Measurements from ENCODE around the gene FHOD3.

The FHOD3 gene

DNA sequence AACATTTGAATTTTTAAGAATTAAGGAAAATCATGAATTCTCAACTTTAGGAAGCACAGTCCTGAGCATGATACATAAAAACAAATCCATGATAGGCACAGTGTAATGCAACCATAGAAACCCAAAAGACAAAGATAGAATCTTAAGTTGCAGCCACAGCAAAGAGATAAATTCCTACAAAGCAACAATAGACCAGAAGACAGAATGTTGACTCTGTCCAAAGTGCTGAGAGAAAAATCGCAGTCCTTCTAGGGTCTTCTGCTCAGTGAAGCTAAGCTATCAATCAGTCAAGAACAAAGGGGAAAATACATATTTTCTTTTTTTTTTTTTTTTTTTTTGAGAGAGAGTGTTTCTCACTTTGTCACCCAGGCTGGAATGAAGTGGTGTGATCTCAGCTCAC is 22.0 kb upstream of the FHOD3 start:
- no peak overlapping the region for H3K4me2 ChIP-seq (ENCODE audit: low read depth, low read length)
- H3K36me3 ChIP-seq (replicated peaks; ENCODE audit: insufficient read depth, low read length): no peaks in the 10 kb centered on the region
- DNase-seq: no peak
- no peaks in the 10 kb centered on the region for H3K9me3 ChIP-seq (replicated peaks; ENCODE audit: insufficient read depth, low read length)
- no peak overlapping the region for H3K9ac ChIP-seq (ENCODE audit: low read length)
- no peaks in the 10 kb centered on the region for H4K20me1 ChIP-seq (ENCODE audit: insufficient read depth, low read length)
- no peak overlapping the region for H3K4me3 ChIP-seq (ENCODE audit: low read length)
- no peaks in the 10 kb centered on the region for H3F3A ChIP-seq (ENCODE audit: insufficient read depth, low read length)
- H3K27me3 ChIP-seq (replicated peaks; ENCODE audit: insufficient read depth, low read length): no peaks in the 10 kb centered on the region
- H3K4me1 ChIP-seq (ENCODE audit: low read length): no peaks in the 10 kb centered on the region
- H3K9me2 ChIP-seq (replicated peaks; ENCODE audit: insufficient read depth, low read length): no peaks in the 10 kb centered on the region
- no peaks in the 10 kb centered on the region for H3K79me2 ChIP-seq (ENCODE audit: low read length)
- TF ChIP-seq EZH2phosphoT487 (IDR thresholded peaks at IDR 0.05; ENCODE audit: low read length) (no peak), EZH2 (optimal IDR thresholded peaks at IDR 0.05; ENCODE audit: low read depth, low read length) (no peak)
- TF ChIP-seq, protein P1, sequence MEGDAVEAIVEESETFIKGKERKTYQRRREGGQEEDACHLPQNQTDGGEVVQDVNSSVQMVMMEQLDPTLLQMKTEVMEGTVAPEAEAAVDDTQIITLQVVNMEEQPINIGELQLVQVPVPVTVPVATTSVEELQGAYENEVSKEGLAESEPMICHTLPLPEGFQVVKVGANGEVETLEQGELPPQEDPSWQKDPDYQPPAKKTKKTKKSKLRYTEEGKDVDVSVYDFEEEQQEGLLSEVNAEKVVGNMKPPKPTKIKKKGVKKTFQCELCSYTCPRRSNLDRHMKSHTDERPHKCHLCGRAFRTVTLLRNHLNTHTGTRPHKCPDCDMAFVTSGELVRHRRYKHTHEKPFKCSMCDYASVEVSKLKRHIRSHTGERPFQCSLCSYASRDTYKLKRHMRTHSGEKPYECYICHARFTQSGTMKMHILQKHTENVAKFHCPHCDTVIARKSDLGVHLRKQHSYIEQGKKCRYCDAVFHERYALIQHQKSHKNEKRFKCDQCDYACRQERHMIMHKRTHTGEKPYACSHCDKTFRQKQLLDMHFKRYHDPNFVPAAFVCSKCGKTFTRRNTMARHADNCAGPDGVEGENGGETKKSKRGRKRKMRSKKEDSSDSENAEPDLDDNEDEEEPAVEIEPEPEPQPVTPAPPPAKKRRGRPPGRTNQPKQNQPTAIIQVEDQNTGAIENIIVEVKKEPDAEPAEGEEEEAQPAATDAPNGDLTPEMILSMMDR (IDR thresholded peaks at IDR 0.05; ENCODE audit: low read length): no peak
- no peak overlapping the region for H3K27ac ChIP-seq (ENCODE audit: low read length)
- H2AFZ ChIP-seq (ENCODE audit: low read length): no peak overlapping the region

DNA sequence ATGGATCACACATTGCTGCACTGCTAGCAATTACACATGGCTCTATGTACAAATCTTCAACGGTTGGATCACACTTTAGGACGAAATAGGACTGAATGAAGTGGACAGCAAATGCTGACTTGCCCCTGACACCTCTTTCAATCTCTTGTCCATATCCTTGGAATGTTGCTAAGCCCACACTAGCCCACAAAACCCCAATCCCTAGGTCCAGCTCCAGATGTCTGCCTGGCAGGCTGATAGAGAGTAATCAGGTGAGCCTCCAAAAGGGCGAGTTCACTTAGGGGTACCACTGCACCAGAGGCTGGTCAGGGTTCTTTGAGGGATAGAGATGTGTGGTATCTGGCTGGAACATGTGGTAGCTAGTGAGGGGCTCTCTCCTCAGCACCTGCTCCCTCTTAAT is 18.5 kb upstream of the FHOD3 start:
- H3K9ac ChIP-seq (ENCODE audit: low read length): no peak overlapping the region
- TF ChIP-seq EZH2 (optimal IDR thresholded peaks at IDR 0.05; ENCODE audit: low read depth, low read length) (no peak), EZH2phosphoT487 (IDR thresholded peaks at IDR 0.05; ENCODE audit: low read length) (no peak)
- TF ChIP-seq, protein P1 (IDR thresholded peaks at IDR 0.05; ENCODE audit: low read length): no peak

DNA sequence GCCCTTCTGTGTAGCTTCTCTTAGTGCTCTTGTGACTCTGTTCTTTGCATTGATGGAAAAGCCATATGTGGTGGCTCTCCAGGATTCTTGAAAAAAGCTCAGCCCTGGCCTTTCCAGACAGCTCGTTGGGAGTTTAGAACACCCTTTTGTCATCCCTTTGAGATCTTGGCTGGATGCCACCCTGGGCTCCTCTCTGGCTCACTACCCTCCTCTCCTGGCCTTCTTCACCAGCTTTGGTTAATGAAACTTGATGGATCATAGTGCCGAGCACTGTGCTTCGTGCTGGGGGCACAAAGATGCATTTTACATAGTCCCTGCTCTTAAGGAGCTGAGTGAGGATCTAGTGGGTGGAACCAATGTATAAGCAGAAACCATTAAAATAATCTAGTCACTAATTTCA is 15.6 kb upstream of the FHOD3 start:
- Histone ChIP-seq H3K4me3 (ENCODE audit: low read length) (no peak overlapping the region), H3K27ac (ENCODE audit: low read length) (no peak overlapping the region), H3K79me2 (ENCODE audit: low read length) (no peaks in the 10 kb centered on the region), H3K4me2 (ENCODE audit: low read depth, low read length) (no peak overlapping the region), H3K9me2 (replicated peaks; ENCODE audit: insufficient read depth, low read length) (no peaks in the 10 kb centered on the region), H3K9ac (ENCODE audit: low read length) (no peak overlapping the region), H4K20me1 (ENCODE audit: insufficient read depth, low read length) (no peaks in the 10 kb centered on the region), H3F3A (ENCODE audit: insufficient read depth, low read length) (no peaks in the 10 kb centered on the region), H3K36me3 (replicated peaks; ENCODE audit: insufficient read depth, low read length) (no peaks in the 10 kb centered on the region), H3K4me1 (ENCODE audit: low read length) (no peaks in the 10 kb centered on the region), H3K9me3 (replicated peaks; ENCODE audit: insufficient read depth, low read length) (no peaks in the 10 kb centered on the region), H3K27me3 (replicated peaks; ENCODE audit: insufficient read depth, low read length) (no peaks in the 10 kb centered on the region), H2AFZ (ENCODE audit: low read length) (no peak overlapping the region)
- TF ChIP-seq, protein P1 (IDR thresholded peaks at IDR 0.05; ENCODE audit: low read length): no peak
- TF ChIP-seq EZH2 (optimal IDR thresholded peaks at IDR 0.05; ENCODE audit: low read depth, low read length) (no peak), EZH2phosphoT487 (IDR thresholded peaks at IDR 0.05; ENCODE audit: low read length) (no peak)
- no peak for DNase-seq

More for the DNA sequence above, 18.5 kb upstream of the FHOD3 start:
- H3K9me3 ChIP-seq (replicated peaks; ENCODE audit: insufficient read depth, low read length): no peaks in the 10 kb centered on the region
- no peak overlapping the region for H3K4me3 ChIP-seq (ENCODE audit: low read length)
- H3K4me2 ChIP-seq (ENCODE audit: low read depth, low read length): no peak overlapping the region
- H3K27me3 ChIP-seq (replicated peaks; ENCODE audit: insufficient read depth, low read length): no peaks in the 10 kb centered on the region
- no peaks in the 10 kb centered on the region for H3K79me2 ChIP-seq (ENCODE audit: low read length)
- no peaks in the 10 kb centered on the region for H3K9me2 ChIP-seq (replicated peaks; ENCODE audit: insufficient read depth, low read length)
- H3K36me3 ChIP-seq (replicated peaks; ENCODE audit: insufficient read depth, low read length): no peaks in the 10 kb centered on the region
- no peaks in the 10 kb centered on the region for H3K4me1 ChIP-seq (ENCODE audit: low read length)
- DNase-seq: no peak
- no peak overlapping the region for H3K27ac ChIP-seq (ENCODE audit: low read length)
- H2AFZ ChIP-seq (ENCODE audit: low read length): no peak overlapping the region
- H4K20me1 ChIP-seq (ENCODE audit: insufficient read depth, low read length): no peaks in the 10 kb centered on the region
- no peaks in the 10 kb centered on the region for H3F3A ChIP-seq (ENCODE audit: insufficient read depth, low read length)

All from MM.1S (cell line).